ENCODE results near the gene CRLF1.

DNA sequence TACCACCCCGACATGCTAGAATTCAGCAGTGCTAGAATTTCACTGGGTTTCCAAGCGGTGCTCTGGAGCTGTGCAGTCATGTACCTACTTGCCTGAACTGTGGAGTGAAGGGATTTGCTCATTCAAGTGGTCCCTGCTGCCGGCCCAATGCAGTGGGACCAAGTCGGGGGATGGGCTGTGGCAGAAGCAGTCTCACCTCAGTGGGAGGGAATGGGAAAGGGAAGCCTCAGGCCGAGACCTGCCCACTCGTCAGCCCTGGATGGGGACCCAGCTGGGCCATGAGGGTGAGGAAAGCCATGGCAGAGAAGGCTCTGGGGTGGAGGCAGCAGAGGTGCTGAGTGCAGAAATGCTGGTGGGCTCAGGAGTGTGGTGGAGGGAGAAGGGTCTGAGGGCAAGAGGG is 45.1 kb upstream of the CRLF1 start:
- TF ChIP-seq POLR2A (IDR thresholded peaks at IDR 0.05; ENCODE audit: low read length) (no peak), GATA1 (IDR thresholded peaks at IDR 0.05; ENCODE audit: low read depth, low read length) (no peak)

Data from erythroblast (primary cell).